AG04450 (cell line): ENCODE results near the gene CCDC152. TPM values are rescaled to one million over a fixed set of nuclear protein-coding genes. Genes with fewer than 3 reads are reported as not detected.
"Not testable (repeated sequence)": the region's sequence is repeated elsewhere in the genome, so short reads cannot be mapped to it uniquely, and the experiment has no call there.

Experiments used
- CTCF ChIA-PET: fragments of 300-600, 350-600 bp; formaldehyde crosslinking; extraction: SDS; loops from one replicate; lab custom pipeline; 2022; ENCODE audit warnings: antibody characterized with exemption, inconsistent platforms; lab: Charles Lee
- POLR2A ChIA-PET: fragments of 350-600 bp; formaldehyde crosslinking; extraction: SDS; loops from one replicate; lab custom pipeline; 2021; ENCODE audit warnings: antibody characterized with exemption, inconsistent platforms; lab: Yijun Ruan, JAX
- DNase-seq: peaks from one replicate; pipeline ENCODE4 v3.0.0-alpha.2; 2011; ENCODE audit warnings: low read depth, low spot score
- H3K27ac ChIP-seq: one replicate; pipeline ENCODE4 v1.5.1; 2012; ENCODE audit warnings: low read depth, low read length, control low read depth
- H3K27me3 ChIP-seq: one replicate; pipeline ENCODE4 v1.6.0; 2012; ENCODE audit warnings: low read length; ENCODE audit not compliant: control insufficient read depth, insufficient read depth
- H3K4me3 ChIP-seq: 2 replicates; pipeline ENCODE4 v1.5.1; 2011; ENCODE audit warnings: mild to moderate bottlenecking, low read depth, low read length, control low read depth
- H3K9me3 ChIP-seq: 2 replicates; pipeline ENCODE4 v1.5.1; 2012; ENCODE audit warnings: low read length; ENCODE audit not compliant: control insufficient read depth, insufficient read depth
- CTCF ChIP-seq: IDR thresholded peaks from 2 replicates; pipeline ENCODE4 v1.5.1; 2011; ENCODE audit warnings: low read depth, low read length, control low read depth, inconsistent platforms
- polyA plus RNA-seq: library from polyadenylated mRNA; depleted of rRNA; stranded (reverse); fragments of >200 nt; gene quantifications from 2 replicates; pipeline ENCODE4 v1.2.3, GENCODE V29; 2011

The CCDC152 gene
- polyA plus RNA-seq, 1 experiment: 2.1 TPM

GRCh38 chr5:42840269-42840668 lies 83.7 kb downstream of the CCDC152 start:
- Histone ChIP-seq H3K27ac (no peak overlapping the region), H3K4me3 (no peak overlapping the region), H3K27me3 (no peaks in the 10 kb centered on the region), H3K9me3 (peaks cover 6% of the 10 kb centered on the region; the same call in 1 of the 2 replicates)
- ChIA-PET POLR2A (no interaction called here), CTCF (no interaction called here)
- DNase-seq: peak; percentile 16
- TF ChIP-seq CTCF: no peak

GRCh38 chr5:42840842-42841567 lies 84.4 kb downstream of the CCDC152 start:
- CTCF ChIA-PET: no interaction called here
- Histone ChIP-seq H3K27ac (no peak overlapping the region), H3K9me3 (peaks cover 6% of the 10 kb centered on the region; the same call in 1 of the 2 replicates), H3K4me3 (no peak overlapping the region), H3K27me3 (no peaks in the 10 kb centered on the region)
- no peak for TF ChIP-seq CTCF
- POLR2A ChIA-PET: no interaction called here
- no peak for DNase-seq

GRCh38 chr5:42842921-42843641 lies 86.5 kb downstream of the CCDC152 start:
- H3K9me3 ChIP-seq: no peaks in the 10 kb centered on the region
- H3K27me3 ChIP-seq: no peaks in the 10 kb centered on the region
- ChIA-PET CTCF (no interaction called here), POLR2A (no interaction called here)
- H3K4me3 ChIP-seq: no peak overlapping the region
- no peak for DNase-seq
- H3K27ac ChIP-seq: no peak overlapping the region
- TF ChIP-seq CTCF: no peak

- POLR2A ChIA-PET: no interaction called here
- no peak for DNase-seq
- Histone ChIP-seq H3K9me3 (no peaks in the 10 kb centered on the region), H3K27ac (no peak overlapping the region), H3K4me3 (no peak overlapping the region), H3K27me3 (no peaks in the 10 kb centered on the region)
- CTCF ChIA-PET: no interaction called here
- no peak for TF ChIP-seq CTCF
These were observed 87.2 kb downstream of the CCDC152 start for GRCh38 chr5:42843675-42844292.

- H3K4me3 ChIP-seq, CTCF ChIA-PET, POLR2A ChIA-PET, H3K9me3 ChIP-seq, H3K27me3 ChIP-seq, H3K27ac ChIP-seq, DNase-seq: not testable (repeated sequence)
These were observed 87.8 kb downstream of the CCDC152 start for GRCh38 chr5:42844408-42844807.
